Astrocyte of the cerebellum (primary cell): Measurements from ENCODE around the gene LUC7L2.
"Not testable (repeated sequence)": the region's sequence is repeated elsewhere in the genome, so short reads cannot be mapped to it uniquely, and the experiment has no call there.

Experiments used
- DNase-seq: peaks from one replicate; pipeline ENCODE4 v3.0.0-alpha.2; 2011; ENCODE audit warnings: low read depth
- H3K4me3 ChIP-seq: 2 replicates; pipeline ENCODE4 v1.5.1; 2011; ENCODE audit warnings: mild to moderate bottlenecking, low read depth, low read length, moderate library complexity
- CTCF ChIP-seq: IDR thresholded peaks from 2 replicates; pipeline ENCODE4 v1.5.1; 2012; ENCODE audit warnings: low read length, low read depth, moderate library complexity, mild to moderate bottlenecking; ENCODE audit errors: missing control alignments
- in situ Hi-C: cut with HindIII; loops from 2 replicates; pipeline ENCODE4 v1.10.0; 2017; ENCODE audit warnings: low sequenced_read_pairs

Gene LUC7L2

GRCh38 chr7:139451638-139452037 lies 91.9 kb downstream of the LUC7L2 start:
- TF ChIP-seq CTCF: no peak
- H3K4me3 ChIP-seq: no peak overlapping the region
- DNase-seq: no peak
- in situ Hi-C loops: no loop called here

- in situ Hi-C loops: no loop called here
- no peak overlapping the region for H3K4me3 ChIP-seq
- DNase-seq: peak; percentile 19
- peak; percentile 8 for TF ChIP-seq CTCF
These were observed 93.4 kb downstream of the LUC7L2 start for GRCh38 chr7:139452958-139453672.

- in situ Hi-C loops: no loop called here
- H3K4me3 ChIP-seq: no peak overlapping the region
- TF ChIP-seq CTCF: no peak
- no peak for DNase-seq
These were observed 94.1 kb downstream of the LUC7L2 start for GRCh38 chr7:139453673-139454321.

GRCh38 chr7:139455789-139456188 lies 96.1 kb downstream of the LUC7L2 start:
- no peak overlapping the region for H3K4me3 ChIP-seq
- DNase-seq: no peak
- TF ChIP-seq CTCF: no peak
- in situ Hi-C loops: no loop called here

GRCh38 chr7:139456511-139456910 lies 96.8 kb downstream of the LUC7L2 start:
- in situ Hi-C loops: no loop called here
- DNase-seq: no peak
- no peak overlapping the region for H3K4me3 ChIP-seq
- TF ChIP-seq CTCF: no peak

GRCh38 chr7:139457153-139457946 lies 97.7 kb downstream of the LUC7L2 start:
- DNase-seq: no peak
- in situ Hi-C loops: no loop called here
- no peak for TF ChIP-seq CTCF

GRCh38 chr7:139463421-139463820 lies 103.7 kb downstream of the LUC7L2 start:
- H3K4me3 ChIP-seq, in situ Hi-C loops: not testable (repeated sequence)

More at GRCh38 chr7:139457153-139457946, 97.7 kb downstream of the LUC7L2 start:
- no peak overlapping the region for H3K4me3 ChIP-seq

GRCh38 chr7:139464511-139464910 lies 104.8 kb downstream of the LUC7L2 start:
- H3K4me3 ChIP-seq, in situ Hi-C loops, DNase-seq: not testable (repeated sequence)

More at GRCh38 chr7:139463421-139463820, 103.7 kb downstream of the LUC7L2 start:
- DNase-seq: not testable (repeated sequence)

GRCh38 chr7:139465072-139465471 lies 105.4 kb downstream of the LUC7L2 start:
- DNase-seq, in situ Hi-C loops, H3K4me3 ChIP-seq: not testable (repeated sequence)

GRCh38 chr7:139467729-139468128 lies 108.0 kb downstream of the LUC7L2 start:
- DNase-seq, in situ Hi-C loops, H3K4me3 ChIP-seq: not testable (repeated sequence)
